Activated T-cell treated with anti-CD3 and anti-CD28 coated beads for 48 hours (primary cell): ENCODE results near the gene CCDC85C.

Source experiments
- DNase-seq: peaks from one replicate; pipeline ENCODE4 v3.0.0-alpha.2; 2020; ENCODE audit warnings: low read depth

CCDC85C gene

DNA sequence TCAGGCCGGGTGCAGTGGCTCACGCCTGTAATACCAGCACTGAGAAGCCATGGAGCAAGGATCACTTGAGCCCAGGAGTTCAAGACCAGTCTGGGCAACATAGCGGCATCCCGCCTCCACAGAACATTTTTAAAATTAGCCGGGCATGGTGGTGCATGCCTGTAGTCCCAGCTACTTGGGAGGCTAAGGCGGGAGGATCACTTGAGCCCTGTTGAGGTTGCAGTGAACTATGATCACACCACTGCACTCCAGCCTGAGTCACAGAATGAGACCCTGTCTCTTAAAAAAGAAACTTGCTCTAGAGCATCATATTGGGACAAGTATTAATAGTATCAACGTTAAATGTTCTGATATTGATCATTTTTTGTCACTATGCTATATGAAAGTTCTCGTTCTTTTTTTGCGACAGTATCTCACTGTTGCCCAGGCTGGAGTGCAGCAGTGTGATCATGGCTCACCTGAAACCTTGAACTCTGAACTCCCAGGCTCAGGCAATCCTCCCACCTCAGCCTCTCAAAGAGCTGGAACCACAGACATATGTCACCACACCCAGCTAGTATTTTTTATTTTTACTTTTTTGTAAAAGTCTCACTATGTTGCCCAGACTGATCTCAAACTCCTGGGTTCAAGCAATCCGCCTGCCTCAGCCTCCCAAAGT, 47.7 kb downstream of the CCDC85C start:
- no peak for DNase-seq

DNA sequence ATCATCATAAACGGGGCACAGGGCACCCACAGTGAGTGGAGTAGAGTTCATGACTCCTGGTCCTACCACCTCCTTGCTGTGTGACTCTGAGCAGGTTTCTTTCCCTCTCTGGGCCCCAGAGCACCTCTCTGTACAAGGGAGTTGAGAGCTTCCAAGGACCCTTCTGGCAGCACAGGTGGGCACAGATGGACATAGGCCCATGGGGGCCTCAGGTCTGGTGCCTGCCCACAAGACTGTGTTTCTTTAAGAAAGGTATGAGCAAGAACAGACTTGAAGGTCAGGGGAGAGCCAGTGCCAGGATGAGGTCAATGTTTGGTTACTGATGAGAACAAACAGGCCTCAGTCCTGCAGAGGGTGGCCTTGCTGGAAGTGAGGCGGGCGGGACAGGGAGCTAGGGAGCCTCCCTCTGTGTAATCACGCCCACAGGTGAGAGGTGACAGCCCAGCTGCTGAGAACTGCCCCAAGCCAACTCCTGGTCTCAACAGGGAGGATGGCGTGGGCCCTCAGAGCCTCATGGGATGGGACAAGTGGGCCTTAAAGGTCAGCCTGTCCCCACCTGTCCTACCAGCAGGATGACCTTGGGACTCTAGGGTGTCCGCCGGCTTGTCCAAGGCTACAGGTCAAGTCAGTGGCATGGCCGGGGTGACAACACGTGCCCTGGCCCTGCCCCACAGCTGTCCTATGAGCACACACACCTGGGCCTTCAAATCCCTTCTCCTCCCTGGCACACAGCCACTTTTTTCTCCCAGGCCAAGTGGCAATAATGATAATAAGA, 49.1 kb downstream of the CCDC85C start:
- DNase-seq: no peak

DNA sequence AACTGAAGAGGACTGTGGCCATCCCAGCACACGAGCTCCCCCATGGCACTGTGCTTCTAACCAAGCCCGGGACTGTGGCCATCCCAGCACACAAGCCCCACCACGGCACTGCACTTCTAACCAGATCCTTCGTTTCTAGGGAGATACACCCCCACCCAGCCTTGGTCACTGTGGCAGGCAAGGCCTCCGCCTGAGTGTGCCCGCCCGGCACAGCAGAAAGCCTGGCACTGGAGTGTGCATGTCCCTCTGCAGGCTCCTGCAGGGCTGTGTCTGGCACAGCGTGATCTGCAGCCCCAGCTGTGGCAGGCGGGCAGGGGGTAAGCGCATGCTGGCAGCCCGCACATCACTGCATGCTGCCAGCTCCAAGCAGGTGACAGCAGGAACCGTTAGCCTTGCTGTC, 49.8 kb downstream of the CCDC85C start:
- DNase-seq: no peak

DNA sequence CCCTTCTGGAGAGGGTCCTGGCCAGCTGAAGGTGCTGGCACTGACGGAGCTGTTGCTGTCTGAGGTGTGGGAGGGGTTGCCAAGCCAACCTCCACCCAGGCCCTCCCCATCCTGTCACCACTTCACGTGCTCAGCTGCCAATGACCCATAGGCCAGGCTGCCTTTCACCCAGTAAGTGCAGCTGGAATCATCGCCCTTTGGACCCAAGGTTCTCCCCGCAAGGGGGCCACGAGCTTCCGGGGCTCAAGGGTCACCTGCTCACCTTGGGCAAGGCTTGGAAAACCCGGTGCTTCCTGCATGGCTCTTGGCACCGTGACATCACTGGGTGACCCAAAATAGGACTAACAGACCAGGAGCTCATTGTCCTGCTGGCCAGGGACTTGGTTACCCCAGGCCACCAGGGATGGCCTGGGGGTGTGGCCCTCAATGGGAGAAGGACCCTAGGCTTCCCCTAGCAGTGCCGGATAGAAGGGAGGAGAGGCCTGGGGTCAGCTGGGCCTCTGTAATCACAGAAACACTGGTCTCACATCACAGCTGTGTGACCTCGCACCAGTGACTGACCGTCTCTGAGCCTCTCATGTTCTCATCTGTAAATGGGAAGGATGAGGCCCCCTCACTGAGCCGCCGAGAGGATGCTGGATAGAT, 51.3 kb downstream of the CCDC85C start:
- DNase-seq: no peak

DNA sequence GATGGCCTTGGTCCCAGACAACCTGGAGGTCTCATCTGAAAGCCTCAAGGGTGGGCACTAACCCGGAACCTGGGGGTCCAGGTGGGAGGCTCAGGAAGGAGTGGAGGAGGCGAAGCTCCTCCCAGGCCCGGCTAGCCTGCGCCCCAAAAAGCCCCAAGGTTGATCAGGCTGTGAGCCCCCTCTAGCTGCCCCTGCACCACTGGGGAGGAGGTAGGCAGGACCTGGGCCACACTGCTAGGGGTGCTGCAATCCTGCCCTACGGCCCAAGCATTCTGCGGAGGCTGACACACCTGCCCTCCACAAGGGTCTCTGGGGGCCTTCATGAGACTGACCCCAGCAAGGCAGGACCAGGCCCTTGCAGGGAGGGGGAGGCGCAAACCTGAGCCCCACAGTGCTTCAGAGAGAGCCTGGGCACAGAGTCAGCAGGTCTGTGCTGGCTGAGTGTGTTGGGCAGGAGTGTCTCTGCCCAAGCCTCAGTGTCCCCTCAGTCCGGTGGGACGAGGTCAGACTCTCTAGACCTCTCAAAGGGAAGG, 51.9 kb downstream of the CCDC85C start:
- no peak for DNase-seq

DNA sequence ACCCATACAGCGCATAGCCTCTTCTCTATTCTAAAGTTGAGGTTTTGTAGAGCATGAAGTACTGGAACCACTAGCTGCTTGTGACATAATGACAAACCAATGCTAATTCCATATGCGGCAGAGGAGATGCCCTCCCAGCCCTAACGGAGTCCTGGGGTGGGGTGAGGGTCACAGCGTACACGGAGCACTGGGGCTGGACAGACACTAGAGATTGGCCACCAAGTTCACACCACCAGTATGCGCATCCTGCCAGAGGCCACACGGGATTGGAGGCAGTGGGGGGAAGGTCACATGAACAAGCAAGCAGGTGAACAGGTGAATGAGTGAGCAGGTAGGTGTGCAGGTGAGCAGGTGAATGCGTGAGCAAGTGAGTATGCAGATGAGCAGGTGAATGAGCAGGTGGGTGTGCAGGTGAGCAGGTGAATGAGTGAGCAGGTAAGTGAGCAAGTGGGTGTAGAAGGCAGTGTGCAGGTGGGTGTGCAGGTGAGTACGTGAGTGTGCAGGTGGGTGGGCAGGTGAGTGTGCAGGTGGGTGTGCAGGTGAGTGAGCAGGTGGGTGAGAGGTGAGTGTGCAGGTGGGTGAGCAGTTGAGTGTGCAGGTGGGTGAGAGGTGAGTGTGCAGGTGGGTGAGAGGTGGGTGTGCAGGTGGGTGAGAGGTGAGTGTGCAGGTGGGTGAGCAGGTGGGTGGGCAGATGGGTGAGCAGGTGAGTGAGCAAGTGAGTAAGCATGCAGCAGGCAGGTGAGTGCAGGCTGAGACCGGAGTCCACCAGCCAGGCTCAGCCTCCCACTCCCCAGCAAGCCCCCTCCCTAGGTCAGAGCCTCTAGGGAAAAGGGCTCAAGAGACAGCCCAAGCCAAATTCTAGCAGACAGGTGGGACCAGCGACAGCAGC, 52.7 kb downstream of the CCDC85C start:
- DNase-seq: no peak

DNA sequence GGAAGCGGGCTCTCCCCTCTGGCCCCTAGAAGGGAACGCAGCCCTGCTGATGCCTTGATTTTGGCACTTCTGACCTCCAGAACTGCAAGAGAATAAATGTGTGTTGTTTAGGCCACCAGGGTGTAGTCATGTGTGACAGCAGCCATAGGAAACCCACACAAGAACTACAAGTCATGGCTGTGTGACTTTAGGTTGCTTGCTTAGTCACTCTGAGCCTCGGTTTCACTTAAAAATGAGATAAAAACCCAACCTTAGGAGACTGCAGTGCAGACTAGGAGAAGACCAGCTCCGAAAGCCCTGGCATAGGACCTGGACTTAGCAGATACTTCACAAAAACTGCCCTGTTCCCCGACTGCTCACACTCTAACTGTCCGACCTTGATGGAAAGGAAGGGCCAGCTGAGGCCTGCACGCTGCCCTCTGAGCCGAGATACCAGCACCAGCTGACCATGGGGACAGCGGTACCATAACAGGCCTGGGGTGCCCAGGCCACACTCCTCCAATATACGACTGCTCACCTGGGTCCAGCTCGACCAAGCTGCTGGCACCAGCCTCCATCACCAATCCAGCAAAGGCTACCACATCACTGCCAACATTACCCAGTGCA, 53.5 kb downstream of the CCDC85C start:
- DNase-seq: no peak

DNA sequence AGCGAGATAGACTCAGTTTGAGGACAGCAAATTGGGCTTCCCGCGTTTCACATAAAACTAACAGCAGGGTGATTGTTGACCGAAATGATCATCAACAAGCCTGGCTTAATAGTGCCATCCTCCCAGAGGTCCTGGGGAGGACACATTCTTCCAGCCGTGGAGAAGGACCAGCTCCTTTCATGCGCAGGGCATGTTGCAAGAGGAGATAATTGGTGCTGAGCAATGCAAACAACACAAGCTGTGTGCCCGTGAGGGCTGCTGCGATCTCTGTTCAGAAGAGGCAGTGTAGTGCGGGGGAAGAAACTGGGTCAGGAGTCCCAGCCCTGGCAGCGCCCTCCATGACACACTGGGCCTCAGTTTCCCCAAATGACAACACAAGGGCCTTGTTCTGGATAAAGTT, 54.3 kb downstream of the CCDC85C start:
- no peak for DNase-seq

DNA sequence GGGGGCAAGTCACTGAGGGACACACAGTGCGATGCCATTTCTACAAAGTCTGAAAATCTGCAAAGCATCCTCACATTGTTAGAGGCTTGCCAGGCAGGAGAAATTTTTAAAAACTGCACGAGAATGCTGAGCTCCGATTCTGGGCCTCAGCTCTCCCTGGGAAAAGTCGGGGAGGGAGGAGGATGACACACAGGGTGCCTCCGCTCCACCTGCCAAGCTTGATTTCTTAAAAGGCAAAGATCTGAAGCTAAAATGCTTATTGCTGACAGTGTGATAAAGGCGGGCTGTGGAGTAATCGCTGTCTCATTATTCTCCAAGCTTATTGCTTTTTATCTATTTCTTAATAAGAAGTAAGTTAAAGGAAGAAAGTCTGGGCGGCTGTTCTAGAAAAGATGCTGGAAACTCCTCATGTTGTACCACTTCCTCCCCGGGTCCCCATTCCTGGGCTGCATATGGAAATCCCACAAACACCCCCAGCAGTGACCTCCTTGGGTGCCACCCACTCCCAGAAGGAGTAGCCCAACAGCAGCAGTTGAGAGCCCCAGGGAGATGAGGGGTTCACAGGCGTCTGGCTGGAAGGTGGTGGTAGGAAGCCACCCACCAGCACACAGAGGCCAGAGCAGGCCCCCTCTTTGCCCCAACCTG, 55.0 kb downstream of the CCDC85C start:
- no peak for DNase-seq

DNA sequence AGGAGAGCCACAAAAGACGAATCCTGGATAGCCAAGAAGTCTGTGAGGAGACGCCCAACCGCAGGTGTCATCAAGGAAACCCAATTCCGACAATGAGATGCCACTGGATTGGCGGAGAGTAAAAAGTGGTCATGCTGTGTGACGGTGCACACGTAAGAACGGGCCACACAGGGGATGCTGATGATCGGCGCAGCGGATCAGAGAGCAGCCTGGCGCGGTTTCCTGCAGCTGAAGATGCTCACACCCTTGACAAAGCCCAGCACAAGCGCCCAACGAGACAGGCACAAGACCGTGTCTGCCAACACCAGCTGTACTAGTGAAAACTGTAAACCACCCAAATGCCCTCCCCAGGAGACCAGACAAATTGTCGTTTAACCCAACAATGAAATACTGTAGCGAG, 55.8 kb downstream of the CCDC85C start:
- DNase-seq: no peak

DNA sequence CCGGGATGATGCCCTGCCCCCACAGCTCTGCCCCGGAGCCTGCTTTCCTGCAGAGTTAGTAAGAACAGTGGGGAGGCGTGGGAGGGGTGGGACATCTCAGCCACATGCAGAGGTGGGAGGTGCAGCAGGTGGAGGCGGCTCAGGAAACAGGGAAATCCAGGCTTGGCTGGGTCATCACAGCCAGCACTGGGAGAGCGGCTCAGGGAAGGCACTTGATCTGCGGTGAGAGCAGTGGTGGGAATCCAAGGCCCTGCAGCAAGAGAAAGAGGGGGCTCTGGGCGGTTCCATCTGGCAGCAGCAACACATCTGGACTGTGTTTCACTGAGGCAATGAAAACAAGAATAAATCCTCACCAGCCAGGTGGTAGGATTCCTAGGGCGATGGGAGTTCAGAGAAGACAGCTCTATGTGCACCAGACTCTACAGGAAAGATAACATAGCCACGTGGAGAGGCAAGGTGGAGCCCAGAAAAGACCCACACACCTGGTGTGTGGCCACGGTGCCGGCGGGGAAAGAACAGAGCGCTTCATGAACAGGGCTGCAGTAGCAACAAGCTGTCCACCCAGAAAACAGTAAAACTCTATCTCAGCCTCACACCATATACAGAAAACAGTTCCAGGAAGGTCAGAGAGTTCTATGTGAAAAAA, 57.6 kb downstream of the CCDC85C start:
- DNase-seq: no peak

DNA sequence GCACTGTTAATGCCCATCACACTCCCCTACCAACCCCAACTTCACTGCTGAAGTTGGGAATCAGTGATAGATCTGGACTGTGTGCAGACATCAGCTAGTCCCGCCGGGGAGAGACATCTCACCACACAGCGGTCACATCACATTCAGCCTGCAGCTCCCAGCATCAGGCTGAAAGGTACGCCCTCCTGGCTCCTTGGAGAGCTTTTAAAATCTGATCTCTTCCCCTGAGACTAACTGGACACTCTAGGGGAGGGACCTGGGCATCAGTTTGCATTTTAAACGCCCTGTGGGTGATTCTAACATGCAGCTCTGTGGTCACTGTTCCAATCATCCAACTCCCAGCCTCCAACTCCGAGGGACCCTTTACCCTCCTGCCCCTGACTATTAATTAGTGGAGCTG, 58.4 kb downstream of the CCDC85C start:
- no peak for DNase-seq

DNA sequence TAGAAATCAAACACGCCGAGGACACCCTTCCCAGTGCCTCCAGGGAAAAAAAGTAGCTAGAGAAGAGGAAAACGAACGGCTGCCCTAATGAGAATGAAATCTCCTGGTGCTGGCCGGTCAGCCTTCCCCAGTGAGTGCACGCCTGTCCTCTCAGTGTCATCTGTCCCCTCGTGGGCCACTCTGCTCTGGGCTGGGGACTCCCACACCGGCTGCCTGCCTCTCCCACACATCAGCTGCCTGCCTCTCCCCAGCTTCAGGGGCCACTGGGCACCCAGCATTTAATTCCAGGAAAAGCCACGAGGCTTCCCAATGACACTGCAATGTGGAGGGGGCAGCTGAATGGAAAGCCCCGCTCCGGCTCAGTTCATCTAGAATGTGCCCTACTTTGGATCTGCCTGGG, 59.0 kb downstream of the CCDC85C start:
- DNase-seq: no peak

DNA sequence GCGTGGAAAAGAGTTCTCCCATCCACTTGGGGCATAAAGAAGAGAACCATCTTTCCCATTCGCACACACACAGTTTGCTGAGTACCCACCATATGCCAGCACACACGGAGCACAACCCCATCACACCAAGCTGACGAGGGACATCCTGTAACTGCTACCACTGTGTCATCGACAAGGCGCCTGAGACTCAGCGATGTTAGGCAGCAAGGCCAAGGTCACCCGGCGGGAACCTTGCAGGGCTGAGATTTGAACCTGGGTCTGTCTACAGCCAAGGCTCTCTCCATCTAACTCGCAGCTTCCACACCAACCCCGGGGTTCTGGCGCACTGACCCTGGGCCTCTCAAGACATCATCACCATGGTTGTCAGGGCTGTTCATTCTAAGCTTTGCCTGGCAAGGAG, 60.0 kb downstream of the CCDC85C start:
- no peak for DNase-seq

DNA sequence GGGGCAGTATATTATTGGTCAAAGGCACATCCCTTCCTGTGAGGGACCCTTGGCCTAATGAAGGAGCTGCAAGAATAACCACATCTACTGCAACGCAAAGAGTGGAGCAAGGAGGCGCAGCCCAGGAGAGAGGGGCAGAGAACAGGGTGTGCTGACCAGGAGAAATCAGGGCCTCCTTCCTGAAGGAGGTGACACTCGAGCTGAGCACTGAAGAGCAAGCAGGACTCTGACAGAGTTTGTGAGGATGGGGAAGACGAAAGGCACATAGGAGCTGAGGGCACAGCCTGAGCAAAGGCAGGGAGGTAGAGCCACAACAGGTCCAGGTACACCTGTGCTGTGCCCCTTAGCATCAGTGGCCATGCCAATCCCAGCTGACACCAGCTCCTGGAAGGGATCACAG, 60.6 kb downstream of the CCDC85C start:
- DNase-seq: no peak

DNA sequence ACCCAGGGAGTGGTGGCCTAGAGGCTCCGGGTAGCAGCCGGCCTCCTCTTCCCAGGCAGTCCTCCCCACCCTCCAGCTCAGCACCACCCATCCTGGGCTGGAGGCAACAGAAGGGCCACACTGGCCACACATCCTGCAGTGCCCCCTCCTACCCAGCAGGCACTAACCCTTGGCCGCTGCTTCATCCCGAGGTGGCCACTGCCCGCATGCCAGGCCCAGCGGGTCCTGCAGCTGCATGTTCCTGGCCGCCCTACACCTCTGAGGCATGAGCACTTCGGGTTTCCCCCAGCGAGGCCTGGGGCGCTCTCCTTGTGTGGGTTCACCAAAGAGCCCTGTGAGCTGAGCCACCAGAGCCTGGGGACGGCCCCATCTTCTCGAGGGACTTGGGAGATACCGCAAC, 61.4 kb downstream of the CCDC85C start:
- DNase-seq: no peak

DNA sequence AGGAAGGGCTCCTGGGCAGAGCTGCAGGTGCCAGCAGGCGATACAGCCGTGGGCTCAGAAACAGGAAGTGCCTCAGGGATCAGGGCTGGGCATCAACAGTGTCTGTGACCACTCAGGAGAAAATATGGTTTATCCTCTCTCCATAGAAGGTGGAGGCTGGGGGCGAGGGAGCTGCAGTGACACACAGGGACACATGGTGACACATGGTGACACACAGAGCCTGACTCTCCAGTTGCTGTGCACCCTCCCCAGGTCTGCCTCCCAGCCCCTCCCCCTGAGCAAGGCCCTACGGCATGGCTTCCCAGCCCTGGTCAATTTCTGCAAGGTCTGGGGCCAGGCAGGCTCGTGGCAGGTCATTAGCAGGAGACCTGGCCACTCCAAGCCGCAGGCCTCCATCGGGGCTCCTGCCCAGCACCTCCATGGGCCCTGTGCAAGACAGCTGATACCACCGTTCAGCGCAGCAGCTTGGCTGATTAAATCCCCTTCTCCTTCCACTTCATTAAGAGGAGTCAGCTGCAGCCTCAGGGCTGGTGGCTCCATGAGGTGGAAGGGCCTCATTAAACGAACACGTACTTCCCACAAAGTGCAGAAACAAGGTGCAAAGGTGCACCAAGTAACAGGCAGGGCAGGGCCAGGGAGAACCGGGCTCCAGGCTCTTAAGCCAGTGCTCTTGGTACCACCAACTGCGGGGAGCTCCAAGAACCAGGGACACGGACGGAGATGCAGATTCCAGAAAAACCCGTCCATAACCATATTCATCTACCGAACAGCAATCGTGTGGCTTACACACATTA, 62.1 kb downstream of the CCDC85C start:
- no peak for DNase-seq

DNA sequence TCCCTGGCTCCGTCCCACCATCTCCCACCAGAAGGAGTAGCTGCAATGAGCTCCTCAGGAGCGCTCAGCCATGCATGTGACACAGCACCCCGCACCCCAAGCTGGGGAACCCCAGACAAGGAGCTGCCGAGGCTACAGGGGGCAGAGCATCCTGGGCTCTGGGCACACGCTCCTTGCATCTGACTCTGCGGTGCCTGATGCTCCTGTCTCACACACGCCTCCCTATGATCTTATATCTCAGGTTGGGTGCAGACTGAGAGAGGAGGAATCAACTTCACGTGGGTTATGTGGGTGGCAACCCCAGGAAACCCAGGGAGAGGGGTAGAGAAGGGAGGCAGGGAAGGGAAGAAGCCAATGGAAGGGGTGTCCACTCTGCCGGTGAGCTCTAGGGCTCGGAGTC, 62.8 kb downstream of the CCDC85C start:
- no peak for DNase-seq

DNA sequence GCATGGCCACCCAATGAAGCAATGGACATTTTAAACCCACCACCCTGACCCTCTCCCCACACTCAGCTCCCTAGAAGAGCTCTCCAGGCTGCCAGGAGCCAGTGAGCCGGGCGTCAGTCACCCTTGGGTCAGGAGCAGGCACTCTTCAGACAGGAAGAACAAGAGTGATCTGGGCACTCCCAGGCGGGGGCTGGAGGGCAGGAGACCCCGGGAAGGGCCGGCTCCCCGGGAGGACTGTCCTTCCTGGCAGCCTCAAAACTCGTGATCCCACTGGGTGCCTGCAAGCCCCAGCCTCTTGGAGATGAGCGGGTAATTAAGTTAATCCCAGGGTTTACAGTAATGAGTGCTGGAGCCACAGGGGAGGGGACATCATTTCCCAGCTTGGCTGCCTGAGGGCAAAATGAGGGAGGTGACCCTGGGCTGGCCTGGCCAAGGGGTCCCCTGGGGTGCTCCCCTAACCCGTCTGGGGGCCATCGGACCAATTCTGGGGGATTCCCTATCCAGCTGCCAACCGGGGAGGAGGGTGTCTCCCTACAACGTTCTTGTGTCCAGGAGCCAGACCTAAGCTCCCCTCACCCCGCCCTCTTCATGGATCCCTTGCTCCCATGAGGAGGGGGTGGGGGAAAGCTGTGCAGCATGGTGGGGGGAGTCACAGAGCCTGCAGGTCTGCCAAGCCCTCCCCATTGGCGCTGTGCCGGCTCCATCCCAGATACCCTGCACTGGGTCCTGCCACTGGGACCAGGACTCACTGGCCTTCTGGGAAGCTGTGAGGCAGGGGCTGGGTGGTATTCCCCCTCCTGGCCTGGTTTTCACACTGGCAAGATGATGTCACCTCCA, 63.6 kb downstream of the CCDC85C start:
- no peak for DNase-seq
